ENCODE data around the gene OPTC.
"Not testable (repeated sequence)": the region's sequence is repeated elsewhere in the genome, so short reads cannot be mapped to it uniquely, and the experiment has no call there.

Gene OPTC

GRCh38 chr1:203465146-203465798, 28.7 kb upstream of the OPTC start:
- DNase-seq (ENCODE audit: low read depth in 2 of 2), result no peak

GRCh38 chr1:203465948-203466347, 28.0 kb upstream of the OPTC start:
- no peak for DNase-seq (ENCODE audit: low read depth in 2 of 2)

- not testable (repeated sequence) for DNase-seq (ENCODE audit: low read depth in 2 of 2)
These were observed 26.9 kb upstream of the OPTC start for GRCh38 chr1:203466906-203467549.

- DNase-seq (ENCODE audit: low read depth in 2 of 2), result no peak
These were observed 26.4 kb upstream of the OPTC start for GRCh38 chr1:203467550-203467921.

- DNase-seq (ENCODE audit: low read depth in 2 of 2), result no peak
These were observed 25.6 kb upstream of the OPTC start for GRCh38 chr1:203468326-203468725.

GRCh38 chr1:203470240-203470639, 23.7 kb upstream of the OPTC start:
- no peak for DNase-seq (ENCODE audit: low read depth in 2 of 2)

GRCh38 chr1:203471841-203472240, 22.1 kb upstream of the OPTC start:
- no peak for DNase-seq (ENCODE audit: low read depth in 2 of 2)

- no peak for DNase-seq (ENCODE audit: low read depth in 2 of 2)
These were observed 20.7 kb upstream of the OPTC start for GRCh38 chr1:203473281-203473680.

DNA sequence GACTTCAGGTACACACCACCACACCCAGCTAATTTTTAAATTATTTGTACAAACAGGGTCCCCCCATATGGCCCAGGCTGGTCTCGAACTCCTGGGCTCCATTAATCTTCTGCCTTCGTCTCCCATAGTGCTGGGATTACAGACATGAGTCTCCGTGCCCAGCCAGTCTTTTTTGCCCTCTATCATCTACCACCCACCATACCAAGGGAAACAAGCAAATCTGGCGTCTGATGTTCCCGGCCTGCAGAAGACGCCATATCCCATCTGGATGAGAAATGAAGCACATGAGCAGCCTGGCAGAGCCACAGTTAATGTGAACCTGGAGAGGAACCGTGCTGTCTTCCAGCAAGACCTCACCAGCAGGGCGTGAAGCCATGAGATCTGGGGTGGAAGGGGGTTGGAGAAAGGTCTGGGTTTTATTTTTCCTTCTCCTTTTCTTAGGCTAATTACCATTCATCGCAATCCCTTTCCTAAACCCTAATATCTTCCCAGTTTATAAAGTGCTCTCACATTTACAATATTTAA, 20.1 kb upstream of the OPTC start:
- no peak for DNase-seq (ENCODE audit: low read depth in 2 of 2)

- no peak for DNase-seq (ENCODE audit: low read depth in 2 of 2)
These were observed 18.7 kb upstream of the OPTC start, which contains the start of gene PRELP for GRCh38 chr1:203475012-203475981. Gene PRELP (plus strand): TSS chr1:203475806. CDS start chr1:203483185, 7,379 bp downstream.

- no peak for DNase-seq (ENCODE audit: low read depth in 2 of 2)
These were observed 17.6 kb upstream of the OPTC start for GRCh38 chr1:203476216-203476814.

GRCh38 chr1:203477748-203478147, 16.2 kb upstream of the OPTC start:
- DNase-seq (ENCODE audit: low read depth in 2 of 2), result no peak

GRCh38 chr1:203478231-203478630, 15.7 kb upstream of the OPTC start:
- no peak for DNase-seq (ENCODE audit: low read depth in 2 of 2)

DNA sequence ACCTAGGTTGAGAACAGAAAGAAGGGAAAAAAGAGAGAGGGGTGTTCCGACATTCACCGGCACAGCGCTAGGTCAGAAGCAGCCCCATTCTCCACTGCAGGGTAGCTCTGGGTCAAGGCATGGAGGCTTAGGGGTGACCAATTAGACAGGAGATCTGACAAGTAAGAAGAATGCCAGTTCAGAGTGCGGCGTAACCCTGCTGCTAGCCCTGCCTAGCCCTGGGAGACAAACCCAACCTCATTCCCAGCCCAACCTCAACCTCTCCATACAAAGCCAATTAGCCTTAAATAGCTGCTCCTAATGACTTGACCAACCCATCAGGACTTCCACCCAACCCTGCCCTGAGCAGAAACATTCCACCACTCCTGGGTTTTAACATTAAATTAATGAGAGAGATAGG, 15.0 kb upstream of the OPTC start:
- DNase-seq (ENCODE audit: low read depth in 2 of 2), result no peak

- no peak for DNase-seq (ENCODE audit: low read depth in 2 of 2)
These were observed 14.3 kb upstream of the OPTC start for GRCh38 chr1:203479646-203480045.

- no peak for DNase-seq (ENCODE audit: low read depth in 2 of 2)
These were observed 13.9 kb upstream of the OPTC start for GRCh38 chr1:203480084-203480483.

GRCh38 chr1:203480525-203481084, 13.3 kb upstream of the OPTC start:
- DNase-seq (ENCODE audit: low read depth in 2 of 2), result peak in 1 of 2 donors; percentile 11

GRCh38 chr1:203481196-203481595, 12.8 kb upstream of the OPTC start:
- DNase-seq (ENCODE audit: low read depth in 2 of 2), result no peak

DNA sequence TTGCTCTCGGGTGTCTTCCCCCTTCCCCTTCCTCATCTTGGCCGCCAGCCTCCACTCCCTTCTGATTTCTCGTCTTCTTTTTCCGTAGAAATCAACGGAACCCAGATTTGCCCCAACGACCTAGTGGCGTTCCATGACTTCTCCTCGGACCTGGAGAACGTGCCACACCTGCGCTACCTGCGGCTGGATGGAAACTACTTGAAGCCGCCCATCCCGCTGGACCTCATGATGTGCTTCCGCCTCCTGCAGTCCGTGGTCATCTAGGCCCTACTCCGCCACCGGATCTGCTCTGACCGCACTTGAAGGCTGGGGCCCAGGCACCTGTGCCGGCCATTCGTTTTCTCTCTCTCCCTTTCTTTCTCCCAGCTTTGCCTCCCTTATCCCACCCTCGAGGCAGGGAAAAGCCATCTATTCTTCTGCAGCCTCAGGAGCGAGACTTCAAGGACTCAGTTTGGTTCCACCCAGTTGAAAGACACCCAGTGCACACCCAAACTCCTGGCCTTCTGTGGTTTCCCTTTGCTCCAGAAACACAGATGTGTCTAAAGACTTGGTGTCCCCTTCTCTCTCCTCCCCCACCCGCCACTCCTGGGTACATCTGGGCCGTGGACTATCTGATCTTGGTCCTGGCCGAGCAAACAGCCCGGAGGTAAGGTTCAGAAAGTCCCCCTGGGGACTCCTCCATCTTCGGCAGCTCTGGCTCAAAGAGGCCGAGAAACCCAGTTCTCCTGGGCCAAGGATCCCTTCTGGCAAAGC, 7.2 kb upstream of the OPTC start:
- DNase-seq (ENCODE audit: low read depth in 2 of 2), result no peak

- no peak for DNase-seq (ENCODE audit: low read depth in 2 of 2)
These were observed 5.4 kb upstream of the OPTC start for GRCh38 chr1:203488539-203488938.

- DNase-seq (ENCODE audit: low read depth in 2 of 2), result no peak
These were observed 3.3 kb upstream of the OPTC start for GRCh38 chr1:203490607-203491006.
